ENCODE measurements around the gene BMPR1B. TPM values are rescaled to one million over a fixed set of nuclear protein-coding genes. Genes with fewer than 3 reads are reported as not detected.

The BMPR1B gene
- total and polyA plus RNA-seq, 9 of the 15 experiments (the other 6 are each of a cell fraction or from before 2014, with no cell fraction given): 0.01 TPM; not detected in 8

DNA sequence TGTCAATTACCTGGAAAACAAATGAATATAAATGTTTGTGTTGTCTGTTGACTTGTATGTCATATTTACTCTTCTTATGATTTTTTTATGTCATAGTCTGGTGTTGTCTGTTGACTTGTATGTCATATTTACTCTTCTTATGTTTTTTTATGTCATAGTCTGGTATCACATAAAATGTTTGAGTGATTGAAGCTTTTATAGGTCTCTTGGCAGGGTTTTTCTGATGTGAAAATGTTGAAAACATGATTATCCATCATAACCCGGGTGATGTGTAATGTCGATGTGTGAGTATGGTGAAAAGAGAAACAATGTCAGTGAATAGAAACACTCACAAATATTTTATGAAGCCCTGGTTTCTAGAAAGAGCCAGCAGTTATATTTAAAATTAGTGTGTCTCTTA lies 335.7 kb downstream of the BMPR1B start (continued):
- TF ChIP-seq, protein P1, sequence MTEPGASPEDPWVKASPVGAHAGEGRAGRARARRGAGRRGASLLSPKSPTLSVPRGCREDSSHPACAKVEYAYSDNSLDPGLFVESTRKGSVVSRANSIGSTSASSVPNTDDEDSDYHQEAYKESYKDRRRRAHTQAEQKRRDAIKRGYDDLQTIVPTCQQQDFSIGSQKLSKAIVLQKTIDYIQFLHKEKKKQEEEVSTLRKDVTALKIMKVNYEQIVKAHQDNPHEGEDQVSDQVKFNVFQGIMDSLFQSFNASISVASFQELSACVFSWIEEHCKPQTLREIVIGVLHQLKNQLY (CRISPR knock-in tag; conservative IDR thresholded peaks at IDR 0.05): no peak
- TF ChIP-seq, protein P2, sequence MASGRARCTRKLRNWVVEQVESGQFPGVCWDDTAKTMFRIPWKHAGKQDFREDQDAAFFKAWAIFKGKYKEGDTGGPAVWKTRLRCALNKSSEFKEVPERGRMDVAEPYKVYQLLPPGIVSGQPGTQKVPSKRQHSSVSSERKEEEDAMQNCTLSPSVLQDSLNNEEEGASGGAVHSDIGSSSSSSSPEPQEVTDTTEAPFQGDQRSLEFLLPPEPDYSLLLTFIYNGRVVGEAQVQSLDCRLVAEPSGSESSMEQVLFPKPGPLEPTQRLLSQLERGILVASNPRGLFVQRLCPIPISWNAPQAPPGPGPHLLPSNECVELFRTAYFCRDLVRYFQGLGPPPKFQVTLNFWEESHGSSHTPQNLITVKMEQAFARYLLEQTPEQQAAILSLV (tag; IDR thresholded peaks at IDR 0.05): no peak
- no peak for TF ChIP-seq CAMTA2 (CRISPR knock-in tag; conservative IDR thresholded peaks at IDR 0.05)
- no peak for TF ChIP-seq RBM17 (IDR thresholded peaks at IDR 0.05; ENCODE audit: borderline replicate concordance, low read depth, low read length)
- TF ChIP-seq CHD1 (IDR thresholded peaks at IDR 0.05; ENCODE audit: low read length): no peak

DNA sequence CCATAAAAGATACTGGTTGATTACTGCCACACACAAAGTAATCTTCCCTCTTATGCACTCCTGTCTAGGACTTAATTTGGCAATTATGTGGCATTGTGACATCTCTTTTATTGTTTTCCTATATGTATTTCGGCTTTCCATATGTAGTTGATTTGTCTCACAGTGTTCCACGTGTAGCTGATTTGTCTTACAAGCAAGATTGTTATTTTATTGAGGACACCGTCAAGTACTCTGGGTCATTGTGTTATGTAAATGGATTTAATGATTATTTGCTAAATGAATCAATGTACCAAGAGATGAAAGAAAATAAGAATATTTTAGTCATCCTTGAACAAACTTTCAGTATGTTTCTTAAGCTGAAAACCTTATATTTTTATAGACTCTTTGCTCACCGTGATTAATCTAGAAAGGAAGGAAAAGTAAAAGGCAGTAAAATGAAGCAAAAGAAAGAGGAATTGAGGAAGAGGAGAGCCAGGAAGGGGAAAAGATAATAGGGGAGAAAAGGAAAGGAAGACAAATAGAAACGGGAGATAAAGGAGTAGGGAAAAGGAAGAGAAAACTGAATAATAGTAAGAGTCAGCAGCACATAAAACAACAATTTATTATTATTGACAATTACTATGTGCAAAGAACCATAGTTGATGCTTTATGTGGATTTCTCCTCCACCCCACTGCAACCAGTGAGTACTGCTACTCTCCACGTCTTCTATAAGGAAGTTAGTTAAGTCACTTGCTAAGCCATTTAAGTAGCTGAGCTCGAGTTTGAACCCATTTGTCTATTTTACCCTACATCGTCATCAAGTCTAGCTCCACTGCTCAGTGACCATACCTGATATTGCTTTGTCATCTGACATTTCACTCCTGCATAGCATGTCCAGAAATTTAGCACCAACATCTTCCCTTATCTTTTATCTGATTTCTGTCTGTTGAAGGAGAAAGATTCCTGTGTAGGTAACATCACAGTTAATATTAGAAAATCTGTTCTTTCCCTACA lies 336.5 kb downstream of the BMPR1B start:
- intact Hi-C loops (cut with micrococcal nuclease) (no loop called here), in situ Hi-C loops (cut with MboI) (no loop called here)
- ATAC-seq (no peak), FAIRE-seq (no peak), DNase-seq (ENCODE audit: extremely low read depth in 1 of 4, low spot score in 3 of 4) (no peak)
- ChIA-PET POLR2A (no interaction called here), CTCF (ENCODE audit: low intra/inter-chr PET ratio) (interaction anchor here (1.9 kb wide), 1 partner anchor 472 kb away, joined by 8 read pairs; no protein-coding TSS in a partner anchor)
- Histone ChIP-seq H3K27me3 (ENCODE audit: control insufficient read depth in 2 of 2, insufficient read depth in 2 of 2, low read length in 2 of 2) (no peaks in the 10 kb centered on the region; a peak in 1 of 5 replicates), H3K27ac (ENCODE audit: extremely low read depth, low read depth, low read length) (no peak overlapping the region), H3K4me1 (replicated peaks in 1 of 2; ENCODE audit: control insufficient read depth in 2 of 2, insufficient read depth in 2 of 2, low read length in 2 of 2) (no peaks in the 10 kb centered on the region), H3K79me2 (ENCODE audit: control insufficient read depth, insufficient read depth, low read length) (no peaks in the 10 kb centered on the region), H2AFZ (ENCODE audit: low read depth, low read length) (no peak overlapping the region), H3K4me2 (ENCODE audit: insufficient read depth, low read length) (no peak overlapping the region), H4K20me1 (replicated peaks; ENCODE audit: control insufficient read depth, insufficient read depth, low read length) (no peaks in the 10 kb centered on the region), H3K9me1 (ENCODE audit: control insufficient read depth, insufficient read depth, low read length) (no peaks in the 10 kb centered on the region), H3K9me3 (replicated peaks; ENCODE audit: control insufficient read depth, insufficient read depth, low read depth, low read length) (no peaks in the 10 kb centered on the region), H3K36me3 (ENCODE audit: control insufficient read depth, insufficient read depth, low read length) (no peaks in the 10 kb centered on the region), H3K9ac (ENCODE audit: insufficient read depth in 1 of 2, low read depth in 2 of 2, low read length in 2 of 2) (no peak overlapping the region), H3K4me3 (no peak overlapping the region)
- WGBS (ENCODE audit: insufficient coverage, low coverage, missing lambda C conversion rate): 0% methylated on average over 8 of the region's 8 CpGs
- BruUV-seq (replicated peaks): no TSS peak
- TF ChIP-seq MTA2 (IDR thresholded peaks at IDR 0.05; ENCODE audit: low read depth) (no peak), POLR3G (IDR thresholded peaks at IDR 0.05; ENCODE audit: extremely low read depth, insufficient read length, insufficient replicate concordance) (no peak), PHF20 (IDR thresholded peaks at IDR 0.05; ENCODE audit: partially characterized antibody) (no peak), ESRRB (CRISPR knock-in tag; IDR thresholded peaks at IDR 0.05; ENCODE audit: borderline replicate concordance) (no peak), NFATC3 (IDR thresholded peaks at IDR 0.05) (no peak)
- TF ChIP-seq, protein P3, sequence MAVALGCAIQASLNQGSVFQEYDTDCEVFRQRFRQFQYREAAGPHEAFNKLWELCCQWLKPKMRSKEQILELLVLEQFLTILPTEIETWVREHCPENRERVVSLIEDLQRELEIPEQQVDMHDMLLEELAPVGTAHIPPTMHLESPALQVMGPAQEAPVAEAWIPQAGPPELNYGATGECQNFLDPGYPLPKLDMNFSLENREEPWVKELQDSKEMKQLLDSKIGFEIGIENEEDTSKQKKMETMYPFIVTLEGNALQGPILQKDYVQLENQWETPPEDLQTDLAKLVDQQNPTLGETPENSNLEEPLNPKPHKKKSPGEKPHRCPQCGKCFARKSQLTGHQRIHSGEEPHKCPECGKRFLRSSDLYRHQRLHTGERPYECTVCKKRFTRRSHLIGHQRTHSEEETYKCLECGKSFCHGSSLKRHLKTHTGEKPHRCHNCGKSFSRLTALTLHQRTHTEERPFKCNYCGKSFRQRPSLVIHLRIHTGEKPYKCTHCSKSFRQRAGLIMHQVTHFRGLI (CRISPR knock-in tag; IDR thresholded peaks at IDR 0.05): no peak
